GM12878 (cell line): Measurements from ENCODE around the gene ZNF618. TPM values are rescaled to one million over a fixed set of nuclear protein-coding genes. Genes with fewer than 3 reads are reported as not detected.

Experiments
- ATAC-seq: fragments of 200-7000 bp; cut with Tn5 transposase; 3 replicates; pipeline ENCODE4 v1.9.1; 2020; ENCODE audit warnings: mild to moderate bottlenecking, moderate library complexity
- BruUV-seq: library from RNA; stranded (reverse); fragments of 400-500 nt; replicated peaks from 2 replicates; lab custom pipeline; 2021; lab: Mats Ljungman, UMichigan
- CTCF ChIA-PET: fragments of 300-600 bp; sonication (Branson Sonifier 250); formaldehyde crosslinking; extraction: SDS; loops from one replicate; lab custom pipeline; 2021; ENCODE audit warnings: inconsistent platforms; lab: Yijun Ruan, JAX
- POLR2A ChIA-PET: fragments of 350-600 bp; formaldehyde crosslinking; extraction: SDS; loops from one replicate; lab custom pipeline; 2021; ENCODE audit warnings: inconsistent platforms; lab: Charles Lee
- RAD21 ChIA-PET: fragments of 300-600 bp; sonication (Branson Sonifier 250); formaldehyde crosslinking; loops from one replicate; lab custom pipeline; 2023; ENCODE audit warnings: antibody characterized with exemption; ENCODE audit not compliant: unreplicated experiment; lab: Charles Lee
- SMC1A ChIA-PET: fragments of 300-600 bp; sonication (Branson Sonifier 250); formaldehyde crosslinking; loops from one replicate; lab custom pipeline; 2023; ENCODE audit not compliant: unreplicated experiment, uncharacterized antibody; lab: Charles Lee
- DNase-seq: peaks from one replicate; pipeline ENCODE4 v3.0.0-alpha.2; 2011; ENCODE audit warnings: low read depth, low spot score
- FAIRE-seq: peaks from 3 replicates; lab custom pipeline; 2011; peaks lifted over from hg19 to GRCh38; lab: Jason Lieb, UNC
- H2AFZ ChIP-seq: 2 replicates; pipeline ENCODE4 v1.6.0; 2011; ENCODE audit warnings: low read depth, low read length, control low read depth; ENCODE audit not compliant: control insufficient read depth
- H3K27ac ChIP-seq: 2 replicates; pipeline ENCODE4 v1.5.1; 2011; ENCODE audit warnings: control low read depth; ENCODE audit not compliant: control insufficient read depth, insufficient read depth
- H3K27me3 ChIP-seq, 2 experiments: replicated peaks in 1 of 2; 2 replicates each; pipeline versions ENCODE4 v1.6.0 to v1.6.1; 2011; ENCODE audit warnings: low read length in 1 of 2; ENCODE audit not compliant: control insufficient read depth in 2 of 2, insufficient read depth in 2 of 2
- H3K36me3 ChIP-seq, 2 experiments: 2 replicates each; pipeline ENCODE4 v1.5.1; 2011; ENCODE audit warnings: low read length in 1 of 2; ENCODE audit not compliant: control insufficient read depth in 2 of 2, insufficient read depth in 2 of 2
- H3K4me1 ChIP-seq: 2 replicates; pipeline ENCODE4 v1.6.1; 2011; ENCODE audit warnings: mild to moderate bottlenecking, low read length, moderate library complexity, mixed read lengths; ENCODE audit not compliant: control insufficient read depth, insufficient read depth
- H3K4me2 ChIP-seq: 2 replicates; pipeline ENCODE4 v1.6.0; 2011; ENCODE audit warnings: control low read depth; ENCODE audit not compliant: control insufficient read depth, insufficient read depth
- H3K4me3 ChIP-seq: fragments of 200-600 bp; sonication (generic); 2 replicates; pipeline ENCODE4 v1.5.1; 2016
- H3K79me2 ChIP-seq: 2 replicates; pipeline ENCODE4 v1.6.0; 2011; ENCODE audit warnings: low read length; ENCODE audit not compliant: control insufficient read depth, insufficient read depth
- H3K9ac ChIP-seq: 2 replicates; pipeline ENCODE4 v1.8.0; 2011; ENCODE audit warnings: low read length, control low read depth, mixed read lengths; ENCODE audit not compliant: control insufficient read depth, insufficient read depth
- H3K9me3 ChIP-seq: replicated peaks from 3 replicates; pipeline ENCODE4 v1.5.1; 2011; ENCODE audit warnings: mild to moderate bottlenecking, low read length; ENCODE audit not compliant: control insufficient read depth, insufficient read depth
- H4K20me1 ChIP-seq: 2 replicates; pipeline ENCODE4 v1.6.0; 2011; ENCODE audit not compliant: control insufficient read depth, insufficient read depth
- BACH1 ChIP-seq: fragments of 450-650 bp; IDR thresholded peaks from 2 replicates; pipeline ENCODE4 v1.6.1; 2017; ENCODE audit warnings: mild to moderate bottlenecking, borderline replicate concordance
- BRCA1 ChIP-seq: IDR thresholded peaks from 2 replicates; pipeline ENCODE4 v1.6.1; 2011; ENCODE audit warnings: low read depth, low read length, improper control_type of control experiment
- CBX5 ChIP-seq: sonication (generic); IDR thresholded peaks from 2 replicates; pipeline ENCODE4 v1.6.1; 2016; ENCODE audit warnings: low read depth, moderate library complexity, mild to moderate bottlenecking, inconsistent platforms
- CHD4 ChIP-seq: fragments of 200-600 bp; sonication (generic); IDR thresholded peaks from 2 replicates; pipeline ENCODE4 v1.6.1; 2016; ENCODE audit warnings: mild to moderate bottlenecking
- DPF2 ChIP-seq: fragments of 450-650 bp; IDR thresholded peaks from 2 replicates; pipeline ENCODE4 v1.6.1; 2017; ENCODE audit warnings: mild to moderate bottlenecking
- GABPA ChIP-seq: IDR thresholded peaks from 2 replicates; pipeline ENCODE4 v1.6.1; 2014; ENCODE audit warnings: antibody characterized with exemption, low read depth, mild to moderate bottlenecking, inconsistent platforms
- IRF4 ChIP-seq: IDR thresholded peaks from 2 replicates; pipeline ENCODE4 v1.6.1; 2011; ENCODE audit warnings: low read depth, low read length
- JUNB ChIP-seq: IDR thresholded peaks from 2 replicates; pipeline ENCODE4 v1.6.1; 2016; ENCODE audit warnings: antibody characterized with exemption, mild to moderate bottlenecking
- JUND ChIP-seq: IDR thresholded peaks from 2 replicates; pipeline ENCODE4 v1.6.1; 2012; ENCODE audit warnings: low read depth, mild to moderate bottlenecking, low read length, improper control_type of control experiment, moderate library complexity
- MXI1 ChIP-seq: fragments of 150-350 bp; IDR thresholded peaks from 2 replicates; pipeline ENCODE4 v1.6.1; 2011; ENCODE audit warnings: low read depth, mild to moderate bottlenecking, inconsistent platforms, low read length, improper control_type of control experiment
- MYB ChIP-seq: fragments of 150-350 bp; IDR thresholded peaks from 2 replicates; pipeline ENCODE4 v1.6.1; 2014; ENCODE audit warnings: mild to moderate bottlenecking, low read depth, low read length, borderline replicate concordance
- RBBP5 ChIP-seq: fragments of 200-600 bp; sonication (generic); conservative IDR thresholded peaks from 2 replicates; pipeline ENCODE4 v1.6.1; 2016
- SIX5 ChIP-seq: IDR thresholded peaks from 2 replicates; pipeline ENCODE4 v1.6.1; 2011; ENCODE audit warnings: mild to moderate bottlenecking, low read depth, low read length, moderate library complexity; ENCODE audit not compliant: severe bottlenecking
- SRF ChIP-seq, 2 experiments: IDR thresholded peaks; 2 replicates each; pipeline ENCODE4 v1.6.1; 2011; ENCODE audit warnings: low read depth in 2 of 2, low read length in 2 of 2, mild to moderate bottlenecking in 1 of 2, moderate library complexity in 1 of 2
- STAT1 ChIP-seq: fragments of 450-650 bp; conservative IDR thresholded peaks from 2 replicates; pipeline ENCODE4 v1.6.1; 2014; ENCODE audit warnings: antibody characterized with exemption, mild to moderate bottlenecking
- SUPT20H ChIP-seq: IDR thresholded peaks from 2 replicates; pipeline ENCODE4 v1.6.1; 2011; ENCODE audit warnings: low read depth, mild to moderate bottlenecking, low read length, moderate library complexity, borderline replicate concordance; ENCODE audit not compliant: control insufficient read depth
- TCF12 ChIP-seq: IDR thresholded peaks from 2 replicates; pipeline ENCODE4 v1.6.1; 2011; ENCODE audit warnings: low read depth, mild to moderate bottlenecking, low read length
- ZNF24 ChIP-seq: fragments of 450-650 bp; IDR thresholded peaks from 2 replicates; pipeline ENCODE4 v1.6.1; 2017; ENCODE audit warnings: antibody characterized with exemption, mild to moderate bottlenecking
- ZNF384 ChIP-seq: IDR thresholded peaks from 2 replicates; pipeline ENCODE4 v1.6.1; 2012; ENCODE audit warnings: low read depth, mild to moderate bottlenecking, low read length, improper control_type of control experiment, borderline replicate concordance
- WGBS: methylation state at CpG from one replicate; pipeline ENCODE4 v1.1.6; 2016; ENCODE audit warnings: low lambda C conversion rate; ENCODE audit not compliant: insufficient replicate concordance, insufficient coverage; ENCODE audit errors: missing lambda C conversion rate; 5-methylcytosine and 5-hydroxymethylcytosine counted together
- in situ Hi-C: fragments of 300-500 bp; cut with MboI; formaldehyde crosslinking; loops from 9 replicates; pipeline ENCODE4 v1.14.3; 2018; ENCODE audit warnings: mixed read lengths
- intact Hi-C: fragments of 100-400 bp; cut with micrococcal nuclease; formaldehyde crosslinking; loops from one replicate; pipeline ENCODE4 v1.14.2; 2022; ENCODE audit not compliant: unreplicated experiment
- polyA plus RNA-seq, 11 experiments: library from polyadenylated mRNA; depleted of rRNA in 4 of 11; unstranded in 6 of 11; stranded (reverse) in 5 of 11; fragments of >200 nt; fragmentation: Nextera tagmentation in 4 of 11; fragmentation: Illumina TruSeq in 1 of 11; extraction: Ambion mirVana in 4 of 11; extraction: Trizol in 1 of 11; gene quantifications; 1 replicate in 1 of 11; 2 replicates in 10 of 11; pipeline versions ENCODE4 v1.2.1 to v1.2.3, GENCODE V29; 2011 to 2016; ENCODE audit warnings: inconsistent platforms in 2 of 11, missing spikeins in 2 of 11, low read depth in 1 of 11
- total RNA-seq, 4 experiments: library from RNA; depleted of rRNA in 3 of 4; stranded (reverse); fragments of >200 nt in 3 of 4; fragmentation: Illumina TruSeq in 1 of 4; extraction: Trizol in 1 of 4; gene quantifications; 2 replicates each; pipeline versions ENCODE4 v1.2.1 to v1.2.3, GENCODE V29; 2013 to 2021
- TF ChIP-seq, protein P1 (sequence below): IDR thresholded peaks from 2 replicates; pipeline ENCODE4 v1.6.1; 2012; ENCODE audit warnings: mild to moderate bottlenecking, low read depth, low read length
- TF ChIP-seq, protein P2 (sequence below): IDR thresholded peaks from 2 replicates; pipeline ENCODE4 v1.6.1; 2012; ENCODE audit warnings: low read depth, low read length, improper control_type of control experiment

Gene ZNF618
- total and polyA plus RNA-seq, 10 of the 15 experiments (the other 5 are each of a cell fraction or from before 2014, with no cell fraction given): 0.01 to 0.24 (median 0.06) TPM; not detected in 2

DNA sequence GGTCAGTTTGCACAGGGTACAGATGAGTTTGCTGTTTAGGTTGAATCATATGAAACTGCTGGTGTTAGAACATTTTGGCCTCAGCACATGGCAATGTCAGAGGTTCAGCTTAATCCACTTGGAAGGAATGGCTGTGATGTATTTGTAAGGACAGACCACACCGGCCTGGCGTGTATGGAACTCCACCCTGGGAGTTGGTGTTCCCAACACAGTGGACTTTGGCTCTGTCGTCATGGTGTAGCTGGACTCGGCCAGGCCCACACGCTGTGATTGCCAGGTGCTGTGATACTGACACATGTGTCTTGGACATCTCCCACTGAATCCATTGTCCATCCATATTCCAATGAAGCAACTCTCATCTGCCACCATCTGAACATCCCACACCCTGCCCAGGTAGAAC is 90.3 kb downstream of the ZNF618 start (continued):
- TF ChIP-seq STAT1: no peak
- no peak for TF ChIP-seq RBBP5
- no peak for TF ChIP-seq BACH1
- TF ChIP-seq SUPT20H: no peak
- no peak for TF ChIP-seq CBX5
- TF ChIP-seq, all 136 proteins: peak for 0

DNA sequence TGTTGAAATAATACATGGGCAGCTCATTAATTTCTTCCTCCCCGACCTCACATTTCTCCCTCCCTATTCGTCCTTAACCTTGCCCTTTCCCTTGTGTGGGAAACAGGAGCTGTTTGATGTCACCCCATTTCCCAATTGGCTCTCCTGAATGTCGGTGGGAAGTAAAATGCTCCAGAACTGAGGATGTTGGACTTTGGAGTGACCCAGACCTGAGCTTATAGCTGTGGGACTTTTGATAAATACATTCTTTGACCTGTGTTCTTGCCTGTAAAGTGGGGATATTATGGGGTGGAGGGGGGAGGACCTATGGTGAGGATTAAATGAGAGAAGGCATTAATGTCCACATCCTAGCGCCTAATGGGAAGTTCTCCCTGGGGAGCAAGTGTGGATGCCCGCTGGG is 91.3 kb downstream of the ZNF618 start:
- H3K9ac ChIP-seq: no peak overlapping the region
- no peak overlapping the region for H3K4me3 ChIP-seq
- ChIA-PET POLR2A (no interaction called here), RAD21 (no interaction called here), CTCF (interaction anchor here (1.4 kb wide), 1 partner anchor 160 kb away, joined by 4 read pairs; no protein-coding TSS in a partner anchor), SMC1A (no interaction called here)
- no TSS peak for BruUV-seq
- TF ChIP-seq MXI1 (no peak), BRCA1 (no peak), IRF4 (no peak), TCF12 (no peak), GABPA (no peak), ZNF384 (no peak), JUND (no peak), MYB (no peak), DPF2 (no peak), SRF (IDR thresholded peaks at IDR 0.05; ENCODE audit: low read depth in 2 of 2, low read length in 2 of 2) (no peak), CHD4 (no peak), SIX5 (no peak), ZNF24 (no peak), JUNB (no peak)
- TF ChIP-seq, protein P1, sequence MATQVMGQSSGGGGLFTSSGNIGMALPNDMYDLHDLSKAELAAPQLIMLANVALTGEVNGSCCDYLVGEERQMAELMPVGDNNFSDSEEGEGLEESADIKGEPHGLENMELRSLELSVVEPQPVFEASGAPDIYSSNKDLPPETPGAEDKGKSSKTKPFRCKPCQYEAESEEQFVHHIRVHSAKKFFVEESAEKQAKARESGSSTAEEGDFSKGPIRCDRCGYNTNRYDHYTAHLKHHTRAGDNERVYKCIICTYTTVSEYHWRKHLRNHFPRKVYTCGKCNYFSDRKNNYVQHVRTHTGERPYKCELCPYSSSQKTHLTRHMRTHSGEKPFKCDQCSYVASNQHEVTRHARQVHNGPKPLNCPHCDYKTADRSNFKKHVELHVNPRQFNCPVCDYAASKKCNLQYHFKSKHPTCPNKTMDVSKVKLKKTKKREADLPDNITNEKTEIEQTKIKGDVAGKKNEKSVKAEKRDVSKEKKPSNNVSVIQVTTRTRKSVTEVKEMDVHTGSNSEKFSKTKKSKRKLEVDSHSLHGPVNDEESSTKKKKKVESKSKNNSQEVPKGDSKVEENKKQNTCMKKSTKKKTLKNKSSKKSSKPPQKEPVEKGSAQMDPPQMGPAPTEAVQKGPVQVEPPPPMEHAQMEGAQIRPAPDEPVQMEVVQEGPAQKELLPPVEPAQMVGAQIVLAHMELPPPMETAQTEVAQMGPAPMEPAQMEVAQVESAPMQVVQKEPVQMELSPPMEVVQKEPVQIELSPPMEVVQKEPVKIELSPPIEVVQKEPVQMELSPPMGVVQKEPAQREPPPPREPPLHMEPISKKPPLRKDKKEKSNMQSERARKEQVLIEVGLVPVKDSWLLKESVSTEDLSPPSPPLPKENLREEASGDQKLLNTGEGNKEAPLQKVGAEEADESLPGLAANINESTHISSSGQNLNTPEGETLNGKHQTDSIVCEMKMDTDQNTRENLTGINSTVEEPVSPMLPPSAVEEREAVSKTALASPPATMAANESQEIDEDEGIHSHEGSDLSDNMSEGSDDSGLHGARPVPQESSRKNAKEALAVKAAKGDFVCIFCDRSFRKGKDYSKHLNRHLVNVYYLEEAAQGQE: no peak
- TF ChIP-seq, protein P2, sequence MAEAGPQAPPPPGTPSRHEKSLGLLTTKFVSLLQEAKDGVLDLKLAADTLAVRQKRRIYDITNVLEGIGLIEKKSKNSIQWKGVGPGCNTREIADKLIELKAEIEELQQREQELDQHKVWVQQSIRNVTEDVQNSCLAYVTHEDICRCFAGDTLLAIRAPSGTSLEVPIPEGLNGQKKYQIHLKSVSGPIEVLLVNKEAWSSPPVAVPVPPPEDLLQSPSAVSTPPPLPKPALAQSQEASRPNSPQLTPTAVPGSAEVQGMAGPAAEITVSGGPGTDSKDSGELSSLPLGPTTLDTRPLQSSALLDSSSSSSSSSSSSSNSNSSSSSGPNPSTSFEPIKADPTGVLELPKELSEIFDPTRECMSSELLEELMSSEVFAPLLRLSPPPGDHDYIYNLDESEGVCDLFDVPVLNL: no peak
- H3K79me2 ChIP-seq: no peaks in the 10 kb centered on the region
- no peak overlapping the region for H3K4me2 ChIP-seq
- DNase-seq (no peak), FAIRE-seq (no peak), ATAC-seq (no peak)
- H4K20me1 ChIP-seq: no peaks in the 10 kb centered on the region
- in situ Hi-C loops: no loop called here
- H3K27ac ChIP-seq: no peak overlapping the region
- no peaks in the 10 kb centered on the region for H3K9me3 ChIP-seq
- H3K27me3 ChIP-seq: peaks cover 0 to 2% of the 10 kb centered on the region in 2 experiments; a peak in 2 of 4 replicates
- 11% methylated on average over 5 of the region's 5 CpGs for WGBS
- intact Hi-C loops: no loop called here
- no peaks in the 10 kb centered on the region for H3K4me1 ChIP-seq
- H3K36me3 ChIP-seq: no peaks in the 10 kb centered on the region
- H2AFZ ChIP-seq: no peak overlapping the region
